HFFc6 (cell line): ENCODE measurements around the gene CENPT. TPM values are rescaled to one million over a fixed set of nuclear protein-coding genes. Genes with fewer than 3 reads are reported as not detected.
A peak's percentile ranks its signal among the peaks of the same experiment; 100 is the strongest.

Experiments used
- DNase-seq: peaks from one replicate; pipeline ENCODE4 v3.0.0-alpha.2; 2018
- H3K27ac Mint-ChIP-seq: 2 replicates; pipeline ENCODE4 v1.8.0; 2020; ENCODE audit warnings: mild to moderate bottlenecking, mixed read lengths
- H3K27me3 Mint-ChIP-seq: 2 replicates; pipeline ENCODE4 v1.8.0; 2021; ENCODE audit warnings: mild to moderate bottlenecking, moderate library complexity, mixed read lengths; ENCODE audit not compliant: insufficient read depth
- H3K36me3 Mint-ChIP-seq: 2 replicates; pipeline ENCODE4 v1.8.0; 2021; ENCODE audit warnings: low read depth, mixed read lengths
- H3K4me1 Mint-ChIP-seq: 2 replicates; pipeline ENCODE4 v1.8.0; 2020; ENCODE audit warnings: low read depth, mixed read lengths
- H3K4me3 Mint-ChIP-seq: 2 replicates; pipeline ENCODE4 v1.8.0; 2020; ENCODE audit warnings: mild to moderate bottlenecking, moderate library complexity, mixed read lengths
- H3K9me3 Mint-ChIP-seq: 2 replicates; pipeline ENCODE4 v1.8.0; 2020; ENCODE audit warnings: mild to moderate bottlenecking, mixed read lengths
- CTCF ChIP-seq: fragments of 200-600 bp; sonication (generic); IDR thresholded peaks from 2 replicates; pipeline ENCODE4 v1.5.0; 2021; ENCODE audit warnings: antibody characterized with exemption, mild to moderate bottlenecking
- total RNA-seq, 6 experiments: library from RNA; stranded (reverse); fragmentation: NEBNext Ultra II Directional; extraction: Animal tissue kit (Norgen Biotek cat#: 25700); gene quantifications; 2 replicates in 1 of 6; 3 replicates in 5 of 6; pipeline ENCODE4 v1.2.3, GENCODE V29; 2021

The CENPT gene
- total RNA-seq, 6 experiments from 2014 or later: 51.2 to 64.2 (median 59.7) TPM

- Mint-ChIP-seq H3K4me3 (peak within 1 kb of the TSS; percentile 97), H3K9me3 (no peaks in the 10 kb centered on the region), H3K27me3 (no peaks in the 10 kb centered on the region; the same call in 1 of the 2 replicates), H3K27ac (peak within 1 kb of the TSS; percentile 93), H3K4me1 (peaks cover 22% of the 10 kb centered on the region), H3K36me3 (peaks cover 6% of the 10 kb centered on the region; the same call in 1 of the 2 replicates)
- no peak for TF ChIP-seq CTCF
- peak; percentile 100 for DNase-seq
Observed at GRCh38 chr16:67806428-67807147, 40.9 kb downstream of the CENPT start, which contains the start of the genes RANBP10 and TSNAXIP1. RANBP10 (minus strand) TSS chr16:67806560; CDS start chr16:67806536, 24 bp downstream. TSNAXIP1 (plus strand) TSS chr16:67806889; CDS start chr16:67807150, 261 bp downstream.

GRCh38 chr16:67805718-67806427 lies 41.6 kb downstream of the CENPT start:
- Mint-ChIP-seq H3K4me1 (peaks cover 24% of the 10 kb centered on the region), H3K4me3 (peak overlapping the region; percentile 97), H3K27me3 (no peaks in the 10 kb centered on the region; the same call in 1 of the 2 replicates), H3K36me3 (peaks cover 9% of the 10 kb centered on the region; the same call in 1 of the 2 replicates), H3K27ac (peak overlapping the region; percentile 93), H3K9me3 (no peaks in the 10 kb centered on the region)
- TF ChIP-seq CTCF: no peak
- no peak for DNase-seq

- Mint-ChIP-seq H3K9me3 (no peaks in the 10 kb centered on the region), H3K4me1 (peaks cover 32% of the 10 kb centered on the region), H3K27me3 (no peaks in the 10 kb centered on the region; the same call in 1 of the 2 replicates), H3K27ac (peak overlapping the region; percentile 93), H3K4me3 (peak overlapping the region; percentile 97), H3K36me3 (peaks cover 9% of the 10 kb centered on the region; the same call in 1 of the 2 replicates)
- peak; percentile 8 for DNase-seq
- no peak for TF ChIP-seq CTCF
Observed at GRCh38 chr16:67804853-67805542, 42.5 kb downstream of the CENPT start.

- Mint-ChIP-seq H3K4me1 (peaks cover 32% of the 10 kb centered on the region), H3K36me3 (peaks cover 15% of the 10 kb centered on the region), H3K27me3 (no peaks in the 10 kb centered on the region; the same call in 1 of the 2 replicates), H3K27ac (no peak overlapping the region), H3K4me3 (no peak overlapping the region), H3K9me3 (no peaks in the 10 kb centered on the region)
- no peak for TF ChIP-seq CTCF
- no peak for DNase-seq
Observed at GRCh38 chr16:67803894-67804293, 43.6 kb downstream of the CENPT start.

- H3K27me3 Mint-ChIP-seq: no peaks in the 10 kb centered on the region; the same call in 1 of the 2 replicates
- H3K9me3 Mint-ChIP-seq: no peaks in the 10 kb centered on the region
- H3K36me3 Mint-ChIP-seq: peaks cover 15% of the 10 kb centered on the region
Observed at GRCh38 chr16:67801883-67802282, 45.6 kb downstream of the CENPT start.

More at GRCh38 chr16:67801883-67802282, 45.6 kb downstream of the CENPT start:
- DNase-seq: no peak
- H3K27ac Mint-ChIP-seq: no peak overlapping the region
- peaks cover 23% of the 10 kb centered on the region for H3K4me1 Mint-ChIP-seq
- no peak for TF ChIP-seq CTCF
- H3K4me3 Mint-ChIP-seq: no peak overlapping the region
